Colon (tissue), 2 donors: ENCODE results near the gene FBN1.

ENCODE experiments used
- FAIRE-seq: peaks from 2 replicates; lab custom pipeline; 2012; peaks lifted over from hg19 to GRCh38; lab: Jason Lieb, UNC
- donor health status: control.
- donor health status: control.

FBN1 gene

DNA sequence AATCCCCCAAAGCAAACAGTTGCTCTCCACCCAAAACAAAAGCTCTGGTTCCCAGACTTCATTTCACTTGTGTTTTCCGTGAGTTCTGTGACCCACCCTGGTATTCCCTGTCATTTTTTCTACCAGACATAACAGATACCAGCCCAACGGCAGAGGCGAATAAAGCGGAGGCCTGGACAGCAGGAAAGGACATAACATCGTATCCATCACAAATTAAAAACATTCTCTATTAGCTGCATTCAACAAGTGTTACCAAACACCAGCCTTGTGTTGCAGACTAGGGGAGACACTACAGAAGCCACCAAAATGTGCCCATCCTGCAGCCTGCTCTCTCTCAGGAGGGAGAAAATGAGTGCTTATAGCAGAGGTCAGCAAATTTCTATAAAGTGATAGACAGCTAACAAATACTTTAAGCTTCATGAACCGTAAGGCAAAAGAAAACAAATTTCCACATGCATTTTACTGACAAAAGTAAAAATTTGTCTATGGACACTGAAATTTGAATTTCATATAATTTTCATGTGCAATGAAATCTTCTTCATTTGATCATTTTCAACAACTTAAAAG is 7.1 kb upstream of the FBN1 start:
- FAIRE-seq: no peak

DNA sequence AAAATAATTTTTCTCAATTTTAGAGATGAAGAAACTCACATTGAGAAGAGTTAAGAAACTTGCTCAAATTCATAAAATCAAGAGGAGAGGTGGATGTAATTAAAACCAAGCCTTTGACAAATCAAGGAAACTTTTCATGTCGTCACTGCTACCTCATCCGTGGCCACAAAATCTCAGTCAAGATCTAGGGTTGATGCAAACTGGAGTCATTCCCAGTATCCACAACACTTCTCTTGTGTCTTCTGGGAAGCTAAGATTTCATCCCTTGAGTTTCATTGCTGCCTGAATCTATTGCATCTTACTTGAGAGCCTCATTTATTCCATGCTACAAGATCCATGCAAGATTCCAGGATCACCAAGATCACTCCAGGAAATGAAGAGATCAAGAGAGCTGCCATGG is 5.4 kb upstream of the FBN1 start:
- no peak for FAIRE-seq

DNA sequence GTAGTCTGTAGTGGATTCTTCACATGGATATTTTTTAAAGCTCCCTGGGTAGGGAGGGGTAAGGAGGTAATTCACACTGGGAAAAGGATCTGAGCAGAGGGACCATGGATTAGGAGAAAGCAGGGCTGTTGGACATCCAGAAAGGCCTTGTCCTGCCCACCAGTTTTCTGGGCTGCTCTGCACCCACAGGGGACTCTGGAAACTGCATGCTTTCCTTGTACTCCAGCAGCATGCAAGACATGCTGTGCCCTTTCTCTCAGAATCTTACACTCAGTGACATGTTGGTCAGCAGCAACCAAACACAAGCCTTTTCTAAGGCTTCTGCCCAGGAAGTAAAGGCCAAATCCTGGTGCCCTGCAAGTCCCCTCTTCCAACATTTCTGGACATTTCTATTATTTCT is 2.5 kb upstream of the FBN1 start:
- no peak for FAIRE-seq

DNA sequence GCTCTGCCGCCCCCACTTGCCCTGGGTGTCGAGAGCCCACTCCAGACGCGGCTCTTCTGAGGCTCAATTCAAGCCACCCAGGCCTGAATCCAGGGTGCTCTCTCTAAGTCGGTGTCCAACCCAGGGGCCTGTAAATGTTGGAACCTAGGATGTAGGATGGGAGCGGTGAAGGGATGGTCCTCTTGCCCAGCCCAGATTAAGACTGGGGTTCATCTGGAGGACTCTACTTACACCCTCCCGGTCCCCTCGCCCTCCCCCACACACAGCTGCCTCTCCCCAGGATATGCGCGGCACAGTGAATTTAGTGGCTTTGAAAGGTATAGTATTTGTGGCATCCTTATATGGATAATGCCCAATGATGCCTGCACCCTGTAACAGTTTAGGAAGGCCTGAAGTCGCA is 822 bp upstream of the FBN1 start:
- no peak for FAIRE-seq

DNA sequence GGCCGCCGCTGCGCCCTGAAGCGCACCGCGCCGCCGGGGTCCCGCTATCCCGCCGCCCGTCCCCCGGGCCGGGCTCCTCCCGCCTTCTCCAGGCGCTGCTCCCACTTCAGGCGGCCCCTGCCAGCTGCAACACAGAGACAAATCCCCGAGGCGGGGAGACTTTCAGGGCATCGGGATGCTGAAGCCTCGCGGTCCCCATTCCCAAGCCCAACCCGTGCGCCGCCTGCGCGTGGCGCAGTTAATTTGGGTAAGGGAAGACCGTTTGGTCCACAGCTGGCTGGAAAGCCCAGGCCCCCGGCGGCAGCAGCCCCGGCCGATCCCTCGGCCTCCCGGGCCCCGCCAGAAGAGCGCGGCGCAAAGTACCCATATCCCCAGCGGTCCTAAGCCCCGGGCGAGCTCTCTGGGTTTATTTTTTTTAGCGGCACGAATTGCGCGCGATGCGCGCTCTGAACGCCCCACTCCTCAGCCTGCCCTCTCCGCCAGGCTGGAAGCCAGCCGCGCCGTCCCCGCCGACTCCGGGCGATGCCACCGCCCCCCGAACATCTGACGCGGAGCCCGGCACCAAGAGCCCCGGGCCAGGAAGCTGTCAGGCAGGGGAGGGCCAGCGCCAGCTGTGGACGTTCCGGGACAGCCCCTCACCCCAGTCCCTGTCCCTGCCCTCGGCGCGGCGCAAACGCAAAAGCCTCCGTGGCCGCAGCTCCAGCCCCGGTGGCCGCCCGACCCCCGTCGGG is 517 bp downstream of the FBN1 start:
- no peak for FAIRE-seq

DNA sequence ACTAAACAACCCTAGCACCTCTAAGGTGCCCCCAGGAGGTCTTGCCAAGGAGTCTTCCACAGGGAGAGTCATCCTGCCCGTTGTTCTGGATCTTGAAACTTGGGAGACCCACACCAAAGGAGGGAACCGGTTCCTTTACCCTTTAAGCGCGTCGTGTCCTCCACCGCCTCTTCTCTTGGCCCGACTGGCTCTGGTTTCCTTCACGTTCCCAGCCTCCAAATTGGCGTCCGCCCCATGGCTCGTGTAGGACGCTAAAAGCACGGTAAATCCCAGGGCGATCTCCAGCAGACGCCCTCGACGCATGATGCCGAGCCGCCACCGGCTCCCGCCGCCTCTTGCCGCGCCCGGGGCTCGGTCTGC is 1.1 kb downstream of the FBN1 start:
- FAIRE-seq: no peak

DNA sequence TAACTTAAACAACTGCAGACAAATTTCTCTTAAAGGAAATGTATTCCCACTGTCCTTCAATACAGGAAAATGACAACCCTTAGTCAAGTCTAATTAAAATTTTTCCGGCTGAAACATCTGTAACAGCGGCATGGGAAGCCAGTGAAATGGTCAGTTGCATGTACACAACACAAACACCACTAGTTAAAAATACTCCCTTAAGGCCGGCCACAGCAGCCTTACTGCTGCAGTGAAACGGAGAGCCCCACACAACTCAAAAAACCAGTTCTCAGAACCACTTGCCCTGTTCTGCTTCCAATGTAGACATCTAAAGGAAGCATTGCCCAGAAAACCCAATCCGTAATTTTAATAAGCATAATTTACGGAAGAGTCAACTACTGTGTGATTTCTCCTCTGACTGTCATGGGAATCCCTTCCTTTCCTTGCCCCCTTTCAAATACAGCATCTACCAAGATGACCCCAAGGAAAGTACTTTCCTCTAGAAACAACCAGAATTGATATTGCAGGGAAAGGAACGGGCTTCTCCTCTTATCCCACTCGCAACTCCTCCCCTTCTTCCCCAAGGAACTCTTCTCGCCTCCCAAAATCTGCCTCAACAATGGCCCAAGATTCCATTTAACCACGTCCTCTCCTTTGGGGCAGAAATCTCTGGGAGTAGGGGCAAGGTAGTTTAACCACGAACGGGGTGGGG is 1.6 kb downstream of the FBN1 start:
- no peak for FAIRE-seq

DNA sequence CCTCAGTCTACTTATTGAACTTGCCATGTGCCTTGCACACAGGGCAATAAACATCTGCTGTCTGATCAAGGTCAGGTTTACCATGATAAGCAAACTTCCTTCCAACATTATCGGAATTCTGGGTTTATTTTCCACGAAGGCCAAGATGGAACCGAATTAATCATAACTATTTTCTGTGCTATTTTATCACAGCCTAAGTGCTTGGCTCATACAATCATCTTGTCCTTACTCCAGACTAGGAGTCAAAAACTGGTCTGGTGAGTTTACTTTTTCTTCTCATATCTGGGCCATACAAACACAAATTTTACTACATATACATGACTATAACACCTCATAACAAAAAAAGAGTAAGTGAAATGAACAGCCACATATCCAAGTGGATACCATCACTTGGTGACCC is 2.3 kb downstream of the FBN1 start:
- FAIRE-seq: no peak

DNA sequence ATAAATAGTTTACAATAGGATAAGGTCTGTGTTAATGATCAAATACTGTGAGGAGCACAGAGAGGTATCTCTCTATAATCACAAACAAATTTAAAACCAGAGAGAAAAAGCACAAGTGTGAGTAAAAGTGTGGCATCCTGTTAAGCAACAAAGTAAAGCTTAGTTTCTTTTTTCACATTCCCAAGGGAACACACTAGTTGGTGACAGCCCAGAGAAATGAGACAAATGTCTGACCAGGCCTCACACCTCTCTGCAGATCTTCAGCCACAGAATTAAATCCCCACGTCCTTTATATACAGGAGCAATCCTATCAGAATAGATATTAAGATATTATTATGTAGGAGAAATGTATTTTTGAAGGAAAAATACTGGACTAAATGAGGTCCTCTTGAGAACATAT is 2.7 kb downstream of the FBN1 start:
- FAIRE-seq: no peak

DNA sequence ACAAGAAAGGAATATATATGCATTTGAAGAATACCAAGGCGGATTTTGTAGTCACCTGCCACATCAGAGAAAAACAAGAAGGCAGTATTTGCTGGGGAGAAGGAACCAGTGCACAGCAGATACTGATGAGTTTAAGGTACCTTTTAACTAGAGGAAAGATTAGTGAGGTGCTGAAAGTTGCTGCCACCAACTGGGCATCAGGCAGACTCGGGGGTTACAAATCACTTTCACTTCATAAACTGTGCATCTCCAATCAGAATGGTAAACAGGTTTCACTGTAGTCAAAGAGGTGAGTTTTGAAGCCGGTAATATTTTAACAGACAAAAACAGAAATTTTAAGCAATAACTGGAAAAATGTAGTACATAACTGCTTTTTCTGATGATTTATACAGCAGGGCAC is 4.1 kb downstream of the FBN1 start:
- no peak for FAIRE-seq

DNA sequence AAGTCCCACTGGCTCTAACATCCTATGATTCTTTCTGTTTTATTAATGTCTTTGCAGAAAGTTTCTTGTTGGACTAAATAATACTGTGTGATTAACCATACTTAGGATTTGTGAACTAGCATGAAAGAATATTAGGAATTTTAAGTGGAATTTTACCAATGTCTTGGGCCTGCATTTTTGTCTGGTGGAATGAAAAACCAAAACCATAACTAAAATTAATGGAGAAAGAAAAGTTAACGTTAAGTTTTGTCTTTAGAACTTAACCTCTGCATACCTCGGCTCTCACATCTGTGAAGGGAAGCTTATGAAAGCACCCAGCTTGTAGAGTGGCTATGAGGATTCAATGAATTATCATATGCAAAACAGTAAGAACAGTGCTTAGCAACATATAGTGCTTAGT is 6.5 kb downstream of the FBN1 start:
- FAIRE-seq: no peak

DNA sequence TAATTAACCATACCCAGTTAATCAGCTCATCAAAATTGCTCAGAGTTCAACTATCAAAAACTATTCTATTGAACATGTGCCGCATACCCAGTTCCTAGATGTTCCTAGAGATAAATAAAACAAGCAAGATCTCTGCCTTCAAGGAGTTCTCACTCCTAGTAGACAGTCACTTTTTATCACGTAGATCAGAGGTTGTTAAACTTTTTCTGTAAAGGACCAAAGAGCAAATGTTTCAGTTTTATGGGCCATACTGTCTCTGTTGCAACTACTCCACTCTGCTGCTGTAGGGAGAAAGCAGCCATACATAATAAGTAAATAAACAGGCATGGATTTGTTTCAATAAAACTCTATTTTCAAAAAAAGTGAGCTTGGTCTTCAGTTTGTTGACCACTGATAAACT is 7.9 kb downstream of the FBN1 start:
- FAIRE-seq: no peak

DNA sequence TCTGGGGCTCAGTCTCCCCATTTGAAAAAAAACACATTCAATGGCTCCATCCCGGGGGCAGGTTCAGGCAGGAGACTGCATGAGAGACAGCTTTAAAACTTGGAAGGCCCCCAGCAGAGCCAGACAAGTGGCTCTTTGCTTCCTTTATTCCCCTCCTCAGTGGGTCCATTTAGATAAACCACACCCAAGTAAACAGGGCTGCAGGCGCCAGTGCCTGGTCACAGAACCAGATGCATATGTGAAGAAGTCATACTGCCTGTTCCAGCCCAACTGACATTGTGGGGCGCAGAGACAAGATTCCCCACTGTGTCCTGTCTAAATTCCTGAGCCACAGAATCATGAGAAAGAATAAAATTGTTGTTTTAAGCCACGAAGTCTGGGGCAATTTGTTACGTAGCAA is 9.0 kb downstream of the FBN1 start:
- no peak for FAIRE-seq

DNA sequence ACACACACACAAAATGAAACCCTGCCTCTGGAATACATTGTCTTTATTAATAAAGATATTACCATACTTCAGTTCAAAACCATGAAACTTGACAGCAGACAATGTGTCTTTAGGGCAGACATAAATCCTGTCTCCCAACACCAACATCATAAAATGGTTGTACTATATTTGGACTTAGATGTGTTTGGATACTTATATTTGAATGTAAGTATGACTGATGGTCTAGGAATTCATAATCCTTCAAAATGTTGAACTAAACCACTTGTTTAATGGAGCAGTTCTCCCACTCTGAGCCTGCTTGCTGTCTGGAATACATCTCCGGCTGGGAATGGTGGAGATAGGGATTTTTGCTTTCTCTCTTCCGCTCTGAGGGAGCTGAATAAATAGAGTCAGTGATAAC is 10.6 kb downstream of the FBN1 start:
- FAIRE-seq: no peak

DNA sequence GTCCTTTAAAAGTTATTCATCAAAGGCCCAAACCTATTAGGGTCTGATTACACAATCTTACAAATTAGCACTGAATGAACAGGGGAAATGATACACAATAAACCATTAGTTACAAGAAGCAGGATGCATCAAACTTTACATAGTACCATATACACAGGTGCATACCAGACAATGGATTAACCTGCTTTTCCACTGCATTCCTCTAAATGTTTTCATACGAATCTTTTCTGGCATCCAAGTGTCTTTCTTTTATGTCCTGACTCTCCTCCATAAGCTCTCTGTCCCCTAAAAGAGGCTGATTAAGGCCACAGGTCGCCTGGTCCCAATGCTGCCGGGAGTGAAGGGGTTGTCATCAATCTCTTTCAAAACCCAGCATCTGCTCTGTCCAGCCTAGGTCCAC is 11.4 kb downstream of the FBN1 start:
- no peak for FAIRE-seq

DNA sequence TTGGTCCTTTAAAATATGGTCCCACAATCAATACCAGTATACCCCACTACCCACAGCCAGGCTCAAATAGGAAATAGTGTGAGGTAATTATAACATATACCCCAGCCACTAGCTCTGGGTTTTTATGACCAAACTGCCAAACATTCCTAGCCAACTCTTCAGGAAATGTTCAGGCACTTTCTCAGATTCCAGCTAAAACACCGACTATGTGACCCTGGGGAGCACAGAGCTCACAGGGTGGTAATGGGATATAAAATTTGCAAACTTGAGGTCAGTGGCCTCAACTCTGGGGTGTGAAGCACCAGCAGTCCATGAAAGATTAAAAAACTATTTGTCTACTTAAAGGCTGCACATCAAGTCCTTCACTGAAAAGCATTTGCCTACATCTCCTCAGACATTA is 12.9 kb downstream of the FBN1 start:
- no peak for FAIRE-seq

DNA sequence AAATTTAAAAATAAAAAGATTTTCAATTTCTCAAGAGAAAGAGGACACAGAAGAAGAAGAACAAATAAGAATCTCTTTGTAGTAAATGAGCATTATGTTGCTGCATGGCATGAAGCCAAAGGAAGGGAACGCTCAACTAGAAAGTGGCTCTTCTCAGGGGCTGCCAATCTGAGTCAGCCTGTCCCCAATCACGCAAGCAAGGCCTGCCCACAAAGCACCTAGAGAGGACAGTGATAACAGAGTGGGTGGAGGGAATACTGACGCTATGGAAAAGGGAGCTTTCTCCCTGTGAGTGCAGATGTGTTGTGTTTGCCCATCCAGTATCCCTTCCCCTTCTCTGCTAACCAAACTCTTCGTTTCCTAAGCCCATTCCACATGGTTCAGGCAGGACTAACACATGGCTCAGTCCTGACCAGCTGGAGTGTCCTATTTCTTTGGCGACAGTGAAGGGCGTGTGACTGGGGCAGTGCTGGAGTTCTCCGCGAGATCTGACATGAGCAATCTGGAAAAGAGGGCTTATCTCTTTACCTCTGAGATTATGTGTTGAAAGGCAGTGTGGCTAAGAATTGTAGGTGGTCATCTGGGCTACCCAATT is 14.2 kb downstream of the FBN1 start:
- FAIRE-seq: no peak

DNA sequence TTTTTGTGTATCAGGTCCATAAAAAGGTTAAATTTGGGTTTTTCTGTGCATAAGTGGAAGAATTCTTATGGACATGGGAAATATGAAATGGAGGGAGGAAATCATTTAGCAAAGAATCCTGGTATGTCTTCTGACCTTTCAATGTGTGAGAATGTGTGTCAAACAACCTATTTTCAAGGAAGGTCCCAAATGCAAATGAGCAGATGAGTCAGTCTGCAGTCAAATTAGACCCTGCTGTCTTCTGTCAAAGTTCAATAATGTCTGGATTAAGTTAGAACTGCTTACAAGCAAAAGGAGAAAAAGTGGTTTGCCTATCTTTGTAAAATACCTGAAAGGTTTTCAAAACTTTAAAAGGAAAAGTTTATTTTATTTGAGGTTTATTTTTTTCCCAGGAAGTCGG is 15.3 kb downstream of the FBN1 start:
- no peak for FAIRE-seq

DNA sequence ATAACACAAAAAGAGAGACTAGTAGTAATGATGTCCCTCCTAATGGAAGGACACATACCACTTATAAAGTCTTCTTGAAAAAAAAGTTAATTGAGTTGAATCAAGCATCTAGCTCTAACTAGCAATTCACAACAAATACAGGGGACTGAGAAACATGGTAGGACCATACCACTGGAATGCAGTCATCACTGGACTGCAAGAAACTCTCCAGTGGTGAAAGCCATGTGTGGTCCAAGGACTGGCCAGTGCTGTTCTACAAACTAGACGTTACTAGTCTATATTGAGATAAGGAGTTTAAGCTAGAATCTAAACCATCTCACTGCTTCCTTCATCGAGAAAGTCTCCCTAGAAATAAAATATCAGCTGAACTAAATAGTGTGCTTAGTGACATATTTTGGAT is 16.7 kb downstream of the FBN1 start:
- no peak for FAIRE-seq

DNA sequence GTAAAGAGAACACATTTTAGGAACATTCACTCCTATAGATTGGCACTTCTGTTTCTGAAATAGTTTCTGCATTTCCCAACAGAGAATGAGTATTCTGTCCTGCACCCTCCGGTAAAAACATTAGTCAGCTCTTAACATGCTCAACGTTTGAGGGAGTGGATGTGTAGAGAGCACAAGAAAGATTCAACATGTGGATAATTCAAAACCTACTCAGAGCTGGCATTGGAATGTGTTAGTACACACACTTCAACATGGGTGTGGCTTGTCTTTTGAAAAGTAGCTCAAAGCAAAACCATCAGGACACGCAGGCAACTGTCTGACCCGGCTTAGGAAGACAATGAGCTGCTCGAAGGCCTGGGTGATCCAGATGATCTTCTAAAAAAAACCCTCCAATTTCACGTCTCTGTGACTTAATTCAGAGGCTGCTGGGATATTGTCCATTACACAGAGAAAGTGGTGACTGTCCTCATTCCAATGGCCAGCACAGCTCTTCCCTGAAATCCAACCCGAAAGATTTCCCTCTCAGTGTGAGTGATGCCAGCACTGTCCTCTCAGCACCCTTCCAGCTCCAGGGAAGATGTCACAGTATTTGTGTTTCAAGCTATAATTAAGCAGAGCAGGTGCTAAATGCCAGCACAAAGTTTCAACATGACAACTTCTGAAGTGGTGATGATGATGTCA is 18.1 kb downstream of the FBN1 start:
- no peak for FAIRE-seq

DNA sequence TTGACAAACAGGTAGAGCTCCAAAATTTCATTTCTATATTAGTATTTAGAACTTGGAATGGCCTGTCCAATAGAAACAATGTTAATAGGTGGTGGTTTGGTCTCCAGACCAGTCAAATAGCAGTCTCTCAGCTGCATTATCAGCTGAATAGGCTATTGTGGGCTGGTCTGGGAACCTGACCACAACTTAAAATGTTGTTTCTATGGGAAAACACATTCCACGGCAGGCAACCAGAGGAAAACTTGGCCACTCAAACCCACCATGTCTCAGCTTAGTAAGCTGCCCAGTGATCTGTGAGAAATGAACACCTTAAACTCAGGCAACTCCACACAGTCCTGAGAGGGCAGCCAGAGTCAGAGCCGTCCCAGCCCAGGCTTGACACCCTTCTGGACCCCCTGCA is 20.4 kb downstream of the FBN1 start:
- no peak for FAIRE-seq

DNA sequence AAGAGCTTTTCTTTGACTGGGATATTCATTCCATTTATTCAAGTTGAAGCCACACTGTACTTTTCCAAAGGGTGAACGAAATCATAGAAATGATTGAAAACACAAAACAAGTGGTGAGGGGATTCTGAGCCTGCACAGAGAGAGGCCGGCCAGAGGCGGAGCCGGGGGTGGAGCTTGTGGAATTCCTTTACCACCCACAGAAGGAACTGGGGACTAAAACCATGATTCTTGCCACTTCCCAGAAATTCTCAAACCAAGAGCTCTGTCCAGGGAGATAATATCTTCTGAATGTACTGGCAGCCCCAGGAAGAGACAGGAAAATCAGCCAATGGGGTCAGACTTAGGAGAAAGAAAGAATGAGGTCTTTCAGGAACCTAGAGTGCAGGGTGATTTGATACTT is 20.8 kb downstream of the FBN1 start:
- no peak for FAIRE-seq

DNA sequence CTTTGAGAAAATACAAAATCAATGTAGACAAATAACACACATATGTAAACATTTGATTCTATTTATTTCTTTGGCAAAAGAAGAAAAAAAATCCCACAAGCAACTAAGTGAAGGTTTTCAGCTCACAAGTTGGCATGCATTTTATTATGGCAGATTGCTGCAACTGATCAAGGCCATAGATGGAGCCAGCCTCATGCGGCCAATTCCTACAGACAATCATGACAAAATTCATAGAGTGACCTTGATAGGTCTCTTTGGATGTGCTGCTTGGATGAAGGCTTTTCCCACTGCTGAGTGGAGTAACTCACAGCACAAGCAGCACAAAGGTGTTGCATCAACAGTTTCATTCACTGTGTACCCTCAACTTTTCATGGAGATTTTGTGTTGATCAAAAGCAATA is 22.1 kb downstream of the FBN1 start:
- no peak for FAIRE-seq
